Measurements from ENCODE around the gene CENPP. TPM values are rescaled to one million over a fixed set of nuclear protein-coding genes. Genes with fewer than 3 reads are reported as not detected.

CENPP gene
- total and polyA plus RNA-seq, 3 experiments from 2014 or later = 2.5 to 20.9 (median 19.5) TPM

- ChIA-PET POLR2A (no interaction called here), CTCF (no interaction called here)
- Mint-ChIP-seq H3K27me3 (no peaks in the 10 kb centered on the region), H3K27ac (no peak overlapping the region), H3K4me3 (no peak overlapping the region), H3K4me1 (no peaks in the 10 kb centered on the region), H3K9me3 (no peaks in the 10 kb centered on the region), H3K36me3 (peaks cover 18 to 65% (median 21%) of the 10 kb centered on the region in 3 donors)
- Histone ChIP-seq H3K4me3 (ENCODE audit: low read length) (no peak overlapping the region), H3K4me1 (ENCODE audit: insufficient read depth, low read length) (no peaks in the 10 kb centered on the region), H3K27ac (ENCODE audit: low read depth, low read length) (no peak overlapping the region), H3K36me3 (ENCODE audit: insufficient read depth, low read length) (peaks cover 13% of the 10 kb centered on the region), H3K27me3 (ENCODE audit: insufficient read depth, low read length, poor library complexity, severe bottlenecking) (no peaks in the 10 kb centered on the region), H3K9me3 (ENCODE audit: low read length) (no peaks in the 10 kb centered on the region)
- DNase-seq = no peak
These were observed 287.1 kb downstream of the CENPP start for GRCh38 chr9:92612816-92613215.

- Mint-ChIP-seq H3K36me3 (peaks cover 18 to 72% (median 21%) of the 10 kb centered on the region in 3 donors), H3K4me3 (no peak overlapping the region), H3K27me3 (no peaks in the 10 kb centered on the region), H3K9me3 (no peaks in the 10 kb centered on the region), H3K4me1 (no peaks in the 10 kb centered on the region), H3K27ac (no peak overlapping the region)
- no peak for DNase-seq
- H3K36me3 ChIP-seq (ENCODE audit: insufficient read depth, low read length) = peaks cover 14% of the 10 kb centered on the region
- H3K4me3 ChIP-seq (ENCODE audit: low read length) = no peak overlapping the region
- ChIA-PET CTCF (no interaction called here), POLR2A (no interaction called here)
- H3K4me1 ChIP-seq (ENCODE audit: insufficient read depth, low read length) = no peaks in the 10 kb centered on the region
- no peak overlapping the region for H3K27ac ChIP-seq (ENCODE audit: low read depth, low read length)
- no peaks in the 10 kb centered on the region for H3K27me3 ChIP-seq (ENCODE audit: insufficient read depth, low read length, poor library complexity, severe bottlenecking)
- no peaks in the 10 kb centered on the region for H3K9me3 ChIP-seq (ENCODE audit: low read length)
These were observed 287.7 kb downstream of the CENPP start for GRCh38 chr9:92613268-92614122.

GRCh38 chr9:92614123-92614510, 288.4 kb downstream of the CENPP start:
- no peak overlapping the region for H3K27ac Mint-ChIP-seq
- no peaks in the 10 kb centered on the region for H3K27me3 ChIP-seq (ENCODE audit: insufficient read depth, low read length, poor library complexity, severe bottlenecking)
- H3K4me3 ChIP-seq (ENCODE audit: low read length) = no peak overlapping the region
- no peaks in the 10 kb centered on the region for H3K9me3 Mint-ChIP-seq
- H3K36me3 Mint-ChIP-seq = peaks cover 20 to 78% (median 21%) of the 10 kb centered on the region in 3 donors
- H3K4me1 ChIP-seq (ENCODE audit: insufficient read depth, low read length) = no peaks in the 10 kb centered on the region
- DNase-seq = no peak
- no peaks in the 10 kb centered on the region for H3K4me1 Mint-ChIP-seq
- H3K36me3 ChIP-seq (ENCODE audit: insufficient read depth, low read length) = peaks cover 20% of the 10 kb centered on the region
- ChIA-PET CTCF (no interaction called here), POLR2A (no interaction called here)
- H3K27me3 Mint-ChIP-seq = no peaks in the 10 kb centered on the region
- H3K27ac ChIP-seq (ENCODE audit: low read depth, low read length) = no peak overlapping the region
- no peak overlapping the region for H3K4me3 Mint-ChIP-seq
- no peaks in the 10 kb centered on the region for H3K9me3 ChIP-seq (ENCODE audit: low read length)

GRCh38 chr9:92614763-92615461, 289.2 kb downstream of the CENPP start:
- POLR2A ChIA-PET = no interaction called here

GRCh38 chr9:92615790-92616189, 290.0 kb downstream of the CENPP start:
- H3K4me1 ChIP-seq (ENCODE audit: insufficient read depth, low read length) = no peaks in the 10 kb centered on the region
- Mint-ChIP-seq H3K4me3 (no peak overlapping the region), H3K27me3 (no peaks in the 10 kb centered on the region), H3K9me3 (no peaks in the 10 kb centered on the region), H3K36me3 (peaks cover 21 to 95% (median 25%) of the 10 kb centered on the region in 3 donors), H3K4me1 (no peaks in the 10 kb centered on the region), H3K27ac (no peak overlapping the region)
- ChIA-PET POLR2A (no interaction called here), CTCF (no interaction called here)
- peaks cover 21% of the 10 kb centered on the region for H3K36me3 ChIP-seq (ENCODE audit: insufficient read depth, low read length)
- H3K27me3 ChIP-seq (ENCODE audit: insufficient read depth, low read length, poor library complexity, severe bottlenecking) = no peaks in the 10 kb centered on the region
- no peak for DNase-seq
- H3K27ac ChIP-seq (ENCODE audit: low read depth, low read length) = no peak overlapping the region
- no peaks in the 10 kb centered on the region for H3K9me3 ChIP-seq (ENCODE audit: low read length)
- no peak overlapping the region for H3K4me3 ChIP-seq (ENCODE audit: low read length)

More at GRCh38 chr9:92614763-92615461, 289.2 kb downstream of the CENPP start:
- Mint-ChIP-seq H3K27me3 (no peaks in the 10 kb centered on the region), H3K36me3 (peaks cover 20 to 86% (median 21%) of the 10 kb centered on the region in 3 donors), H3K27ac (peak overlapping the region in 1 of 8 donors; percentile 29), H3K4me3 (no peak overlapping the region), H3K9me3 (no peaks in the 10 kb centered on the region), H3K4me1 (no peaks in the 10 kb centered on the region)
- H3K36me3 ChIP-seq (ENCODE audit: insufficient read depth, low read length) = peaks cover 21% of the 10 kb centered on the region
- no peaks in the 10 kb centered on the region for H3K9me3 ChIP-seq (ENCODE audit: low read length)
- no peak overlapping the region for H3K4me3 ChIP-seq (ENCODE audit: low read length)
- CTCF ChIA-PET = no interaction called here
- no peaks in the 10 kb centered on the region for H3K4me1 ChIP-seq (ENCODE audit: insufficient read depth, low read length)
- no peak overlapping the region for H3K27ac ChIP-seq (ENCODE audit: low read depth, low read length)
- DNase-seq = no peak
- no peaks in the 10 kb centered on the region for H3K27me3 ChIP-seq (ENCODE audit: insufficient read depth, low read length, poor library complexity, severe bottlenecking)

GRCh38 chr9:92616199-92616641, 290.5 kb downstream of the CENPP start:
- Mint-ChIP-seq H3K27ac (peak overlapping the region in 1 of 8 donors; percentile 68), H3K4me1 (no peaks in the 10 kb centered on the region), H3K27me3 (no peaks in the 10 kb centered on the region), H3K36me3 (peaks cover 21 to 95% (median 25%) of the 10 kb centered on the region in 3 donors), H3K9me3 (no peaks in the 10 kb centered on the region), H3K4me3 (no peak overlapping the region)
- no peak for DNase-seq
- Histone ChIP-seq H3K4me1 (ENCODE audit: insufficient read depth, low read length) (no peaks in the 10 kb centered on the region), H3K9me3 (ENCODE audit: low read length) (no peaks in the 10 kb centered on the region), H3K27me3 (ENCODE audit: insufficient read depth, low read length, poor library complexity, severe bottlenecking) (no peaks in the 10 kb centered on the region), H3K27ac (ENCODE audit: low read depth, low read length) (no peak overlapping the region), H3K36me3 (ENCODE audit: insufficient read depth, low read length) (peaks cover 21% of the 10 kb centered on the region), H3K4me3 (ENCODE audit: low read length) (no peak overlapping the region)
- ChIA-PET POLR2A (no interaction called here), CTCF (no interaction called here)

- Mint-ChIP-seq H3K9me3 (no peaks in the 10 kb centered on the region), H3K4me3 (no peak overlapping the region), H3K4me1 (no peaks in the 10 kb centered on the region), H3K27me3 (no peaks in the 10 kb centered on the region), H3K27ac (no peak overlapping the region), H3K36me3 (peaks cover 17 to 94% (median 25%) of the 10 kb centered on the region in 3 donors)
- H3K4me1 ChIP-seq (ENCODE audit: insufficient read depth, low read length) = no peaks in the 10 kb centered on the region
- H3K27ac ChIP-seq (ENCODE audit: low read depth, low read length) = no peak overlapping the region
- peaks cover 25% of the 10 kb centered on the region for H3K36me3 ChIP-seq (ENCODE audit: insufficient read depth, low read length)
- no peaks in the 10 kb centered on the region for H3K27me3 ChIP-seq (ENCODE audit: insufficient read depth, low read length, poor library complexity, severe bottlenecking)
- DNase-seq = no peak
- H3K4me3 ChIP-seq (ENCODE audit: low read length) = no peak overlapping the region
- no peaks in the 10 kb centered on the region for H3K9me3 ChIP-seq (ENCODE audit: low read length)
- CTCF ChIA-PET = no interaction called here
- POLR2A ChIA-PET = no interaction called here
These were observed 290.9 kb downstream of the CENPP start for GRCh38 chr9:92616655-92617111.

GRCh38 chr9:92617195-92617813, 291.6 kb downstream of the CENPP start:
- Histone ChIP-seq H3K4me1 (ENCODE audit: insufficient read depth, low read length) (no peaks in the 10 kb centered on the region), H3K27me3 (ENCODE audit: insufficient read depth, low read length, poor library complexity, severe bottlenecking) (no peaks in the 10 kb centered on the region), H3K4me3 (ENCODE audit: low read length) (no peak overlapping the region), H3K9me3 (ENCODE audit: low read length) (no peaks in the 10 kb centered on the region), H3K27ac (ENCODE audit: low read depth, low read length) (no peak overlapping the region), H3K36me3 (ENCODE audit: insufficient read depth, low read length) (peaks cover 27% of the 10 kb centered on the region)
- H3K9me3 Mint-ChIP-seq = no peaks in the 10 kb centered on the region
- DNase-seq = no peak
- H3K36me3 Mint-ChIP-seq = peaks cover 14 to 94% (median 21%) of the 10 kb centered on the region in 3 donors
- H3K27me3 Mint-ChIP-seq = no peaks in the 10 kb centered on the region
- ChIA-PET POLR2A (no interaction called here), CTCF (interaction anchor here (0.9 kb wide), 1 partner anchor 477 kb away, joined by 3 read pairs; no protein-coding TSS in a partner anchor)
- H3K4me3 Mint-ChIP-seq = no peak overlapping the region
- no peaks in the 10 kb centered on the region for H3K4me1 Mint-ChIP-seq
- H3K27ac Mint-ChIP-seq = peak overlapping the region in 1 of 8 donors; percentile 29
